ENCODE measurements around the gene LRRC8A.

LRRC8A gene

DNA sequence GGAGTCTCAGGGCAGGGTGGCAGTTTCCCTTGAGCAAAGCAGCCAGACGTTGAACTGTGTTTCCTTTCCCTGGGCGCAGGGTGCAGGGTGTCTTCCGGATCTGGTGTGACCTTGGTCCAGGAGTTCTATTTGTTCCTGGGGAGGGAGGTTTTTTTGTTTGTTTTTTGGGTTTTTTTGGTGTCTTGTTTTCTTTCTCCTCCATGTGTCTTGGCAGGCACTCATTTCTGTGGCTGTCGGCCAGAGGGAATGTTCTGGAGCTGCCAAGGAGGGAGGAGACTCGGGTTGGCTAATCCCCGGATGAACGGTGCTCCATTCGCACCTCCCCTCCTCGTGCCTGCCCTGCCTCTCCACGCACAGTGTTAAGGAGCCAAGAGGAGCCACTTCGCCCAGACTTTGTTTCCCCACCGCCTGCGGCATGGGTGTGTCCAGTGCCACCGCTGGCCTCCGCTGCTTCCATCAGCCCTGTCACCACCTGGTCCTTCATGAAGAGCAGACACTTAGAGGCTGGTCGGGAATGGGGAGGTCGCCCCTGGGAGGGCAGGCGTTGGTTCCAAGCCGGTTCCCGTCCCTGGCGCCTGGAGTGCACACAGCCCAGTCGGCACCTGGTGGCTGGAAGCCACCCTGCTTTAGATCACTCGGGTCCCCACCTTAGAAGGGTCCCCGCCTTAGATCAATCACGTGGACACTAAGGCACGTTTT is 35.4 kb downstream of the LRRC8A start:
- Histone ChIP-seq H3K4me3 (ENCODE audit: low read length) (no peak overlapping the region), H3K9ac (ENCODE audit: low read depth, low read length) (peak overlapping the region; percentile 63), H3K4me2 (ENCODE audit: low read length) (peak overlapping the region; percentile 46), H3K27me3 (ENCODE audit: control insufficient read depth, insufficient read depth, low read length) (no peaks in the 10 kb centered on the region), H3K9me3 (replicated peaks; ENCODE audit: low read length) (no peaks in the 10 kb centered on the region), H3K4me1 (ENCODE audit: control insufficient read depth, insufficient read depth, low read length) (peaks cover 83% of the 10 kb centered on the region), H3K36me3 (ENCODE audit: insufficient read depth, low read length) (peaks cover 54% of the 10 kb centered on the region)

DNA sequence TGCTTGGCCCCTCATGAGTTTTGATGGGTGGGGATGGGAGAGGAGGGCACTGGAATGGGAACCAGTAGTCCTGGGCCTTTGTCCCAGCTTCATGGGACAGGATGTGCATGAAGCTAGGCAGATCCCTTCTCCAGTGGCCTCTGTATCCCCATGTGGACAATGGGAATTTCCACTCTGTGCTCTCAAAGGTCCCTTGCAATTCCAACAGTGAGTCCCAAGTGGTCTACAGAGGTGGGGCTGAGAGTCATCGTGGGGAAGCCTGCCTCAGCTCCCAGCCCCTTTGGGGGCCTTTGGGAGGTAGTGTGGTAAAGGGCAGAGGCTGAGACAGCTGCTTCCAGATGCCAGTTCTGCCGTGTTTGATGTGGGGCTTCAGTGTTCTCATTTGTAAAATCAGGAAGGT is 37.0 kb downstream of the LRRC8A start:
- Histone ChIP-seq H3K4me2 (ENCODE audit: low read length) (no peak overlapping the region), H3K9ac (ENCODE audit: low read depth, low read length) (no peak overlapping the region), H3K27me3 (ENCODE audit: control insufficient read depth, insufficient read depth, low read length) (no peaks in the 10 kb centered on the region), H3K36me3 (ENCODE audit: insufficient read depth, low read length) (peaks cover 44% of the 10 kb centered on the region), H3K4me1 (ENCODE audit: control insufficient read depth, insufficient read depth, low read length) (peaks cover 73% of the 10 kb centered on the region), H3K9me3 (replicated peaks; ENCODE audit: low read length) (no peaks in the 10 kb centered on the region), H3K4me3 (ENCODE audit: low read length) (no peak overlapping the region)

DNA sequence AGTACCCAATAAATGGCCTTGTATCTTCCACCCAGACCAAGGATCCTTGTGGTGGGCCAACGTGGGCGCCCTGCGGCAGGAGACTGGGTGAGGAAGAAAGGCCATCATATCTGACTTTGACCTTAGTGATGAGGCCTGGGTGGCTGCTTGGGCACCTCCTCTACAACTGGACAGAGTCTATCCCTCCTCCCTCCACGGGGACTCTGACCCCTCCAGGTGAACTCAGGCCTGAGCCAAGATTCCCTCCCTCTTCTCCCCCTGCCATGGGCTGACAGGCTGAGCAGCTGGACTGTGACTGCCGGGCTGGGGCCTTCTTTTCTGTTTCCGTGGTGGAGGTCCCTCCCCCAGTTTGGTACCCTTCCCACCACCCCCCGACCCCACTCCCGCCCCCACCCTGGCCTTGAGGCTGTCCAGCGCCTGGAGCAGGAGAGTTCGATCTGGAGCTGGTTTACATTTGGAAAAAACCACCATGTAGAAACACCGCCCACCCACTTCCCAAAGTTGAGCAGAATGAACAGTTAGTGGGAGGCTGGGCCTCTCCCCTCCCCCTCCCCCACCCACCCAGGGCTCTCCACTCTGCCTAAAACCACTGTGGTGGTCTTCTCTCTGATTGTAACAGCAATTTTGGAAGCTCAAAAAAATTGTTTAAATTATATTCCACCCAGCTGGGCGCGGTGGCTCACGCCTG is 37.6 kb downstream of the LRRC8A start:
- no peaks in the 10 kb centered on the region for H3K27me3 ChIP-seq (ENCODE audit: control insufficient read depth, insufficient read depth, low read length)
- H3K4me3 ChIP-seq (ENCODE audit: low read length) = no peak overlapping the region
- H3K4me1 ChIP-seq (ENCODE audit: control insufficient read depth, insufficient read depth, low read length) = peaks cover 67% of the 10 kb centered on the region
- H3K4me2 ChIP-seq (ENCODE audit: low read length) = no peak overlapping the region
- peaks cover 37% of the 10 kb centered on the region for H3K36me3 ChIP-seq (ENCODE audit: insufficient read depth, low read length)
- no peaks in the 10 kb centered on the region for H3K9me3 ChIP-seq (replicated peaks; ENCODE audit: low read length)
- no peak overlapping the region for H3K9ac ChIP-seq (ENCODE audit: low read depth, low read length)

DNA sequence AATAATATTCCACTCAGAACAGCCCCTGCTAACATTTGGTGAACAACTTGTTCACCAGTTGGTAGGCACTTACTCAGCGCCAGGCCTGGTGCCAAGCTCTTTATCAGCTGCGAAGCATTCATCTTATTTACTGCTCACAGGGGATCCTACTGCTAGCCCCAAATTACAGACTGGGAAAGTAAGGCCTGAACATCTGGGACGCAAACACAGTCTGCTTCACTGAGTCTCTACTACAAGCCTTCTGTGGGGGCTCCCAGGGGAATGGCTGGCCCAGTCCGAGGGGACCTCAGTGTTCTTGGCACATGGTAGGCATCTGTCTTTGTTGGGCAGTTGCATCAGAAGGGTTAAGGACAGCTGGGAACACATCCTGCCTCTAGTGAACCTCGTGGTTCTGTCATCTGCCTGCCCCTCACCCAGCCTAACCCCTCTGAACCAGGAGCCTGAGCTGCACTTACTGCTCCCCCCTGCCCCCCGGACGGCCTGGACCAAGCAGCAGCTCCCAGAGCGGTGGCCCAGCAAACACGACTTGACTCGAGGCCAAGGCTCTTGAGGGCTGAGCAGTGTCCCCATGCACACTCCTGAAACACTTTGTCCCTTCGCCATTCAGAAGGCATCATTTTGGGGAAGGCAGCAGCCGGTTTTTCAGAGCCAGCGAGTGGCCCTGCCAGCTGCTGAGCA is 38.6 kb downstream of the LRRC8A start, which contains the start of gene PHYHD1:
TSS of gene PHYHD1 (plus strand) at position 602 of the 678 bp plus-strand sequence. CDS start 1,342 bp downstream, outside the sequence.
- H3K4me3 ChIP-seq (ENCODE audit: low read length) = peak within 1 kb of the TSS; percentile 57
- H3K9ac ChIP-seq (ENCODE audit: low read depth, low read length) = peak within 1 kb of the TSS; percentile 59

DNA sequence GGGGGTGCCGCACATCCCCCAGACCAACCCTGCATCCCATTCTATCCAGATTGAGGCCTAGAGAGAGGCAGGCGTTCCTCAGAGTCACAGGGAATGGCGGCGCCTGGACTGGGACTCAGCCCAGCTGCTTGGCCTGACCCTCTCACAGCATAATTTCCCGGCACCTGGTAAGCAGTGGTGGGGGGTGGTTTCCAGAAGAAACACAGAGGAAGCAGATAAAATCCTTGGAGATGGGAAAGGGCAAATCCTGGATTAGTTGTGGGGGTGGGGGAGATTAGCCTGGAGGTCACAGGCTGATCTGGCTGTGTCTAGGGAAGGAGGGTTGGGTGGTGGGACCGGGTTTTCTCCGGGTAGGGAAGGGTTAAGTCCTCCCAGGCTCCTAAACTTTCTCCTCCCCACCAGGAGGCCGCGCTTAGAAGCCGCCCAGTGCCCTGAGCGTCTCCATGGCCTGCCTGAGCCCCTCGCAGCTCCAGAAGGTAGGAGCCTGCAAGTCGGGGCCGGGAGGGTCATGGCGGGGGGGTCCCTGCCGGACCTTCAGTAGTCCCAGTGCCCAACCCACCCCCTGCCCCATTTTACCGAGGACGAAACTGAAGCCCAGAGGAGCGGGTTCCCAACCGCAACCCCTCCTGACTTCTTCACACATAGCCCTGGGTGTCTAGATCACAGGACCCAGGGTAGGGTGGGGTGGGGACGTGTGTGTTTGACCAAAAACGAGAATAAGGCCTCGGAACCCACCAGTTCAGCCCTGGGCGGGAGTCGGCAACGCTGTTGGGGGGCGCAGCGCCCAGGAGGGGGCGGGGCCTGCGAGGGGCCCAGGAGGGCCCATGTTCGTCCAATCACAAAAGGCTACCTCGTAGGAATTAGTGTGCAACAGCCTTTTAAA is 40.2 kb downstream of the LRRC8A start:
- H3K9ac ChIP-seq (ENCODE audit: low read depth, low read length) = peak overlapping the region; percentile 59
- no peaks in the 10 kb centered on the region for H3K27me3 ChIP-seq (ENCODE audit: control insufficient read depth, insufficient read depth, low read length)
- H3K4me2 ChIP-seq (ENCODE audit: low read length) = peak overlapping the region; percentile 33
- H3K36me3 ChIP-seq (ENCODE audit: insufficient read depth, low read length) = peaks cover 19% of the 10 kb centered on the region
- no peaks in the 10 kb centered on the region for H3K9me3 ChIP-seq (replicated peaks; ENCODE audit: low read length)
- peak overlapping the region; percentile 57 for H3K4me3 ChIP-seq (ENCODE audit: low read length)
- peaks cover 44% of the 10 kb centered on the region for H3K4me1 ChIP-seq (ENCODE audit: control insufficient read depth, insufficient read depth, low read length)

More for the DNA sequence above, 38.6 kb downstream of the LRRC8A start, which contains the start of gene PHYHD1:
- no peaks in the 10 kb centered on the region for H3K27me3 ChIP-seq (ENCODE audit: control insufficient read depth, insufficient read depth, low read length)
- H3K4me1 ChIP-seq (ENCODE audit: control insufficient read depth, insufficient read depth, low read length) = peaks cover 60% of the 10 kb centered on the region
- H3K9me3 ChIP-seq (replicated peaks; ENCODE audit: low read length) = no peaks in the 10 kb centered on the region
- H3K4me2 ChIP-seq (ENCODE audit: low read length) = peak within 1 kb of the TSS; percentile 33
- peaks cover 32% of the 10 kb centered on the region for H3K36me3 ChIP-seq (ENCODE audit: insufficient read depth, low read length)

DNA sequence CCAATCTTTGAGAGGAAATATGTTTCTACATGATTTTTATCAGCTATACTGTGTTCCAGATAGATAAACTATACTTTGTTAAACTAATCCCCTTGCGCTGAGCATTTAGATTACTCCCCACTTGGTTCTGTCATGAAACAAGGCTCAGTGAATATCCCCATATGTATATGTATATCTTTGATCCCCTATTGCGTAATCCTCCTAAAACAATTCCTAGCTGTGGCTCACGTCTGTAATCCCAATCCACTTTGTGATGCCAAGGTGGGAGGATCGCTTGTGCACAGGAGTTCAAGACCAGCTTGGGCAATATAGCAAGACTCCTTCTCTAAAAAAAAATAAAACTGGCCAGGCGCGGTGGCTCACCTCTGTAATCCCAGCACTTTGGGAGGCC is 41.6 kb downstream of the LRRC8A start:
- Histone ChIP-seq H3K27me3 (ENCODE audit: control insufficient read depth, insufficient read depth, low read length) (no peaks in the 10 kb centered on the region), H3K36me3 (ENCODE audit: insufficient read depth, low read length) (peaks cover 8% of the 10 kb centered on the region), H3K4me3 (ENCODE audit: low read length) (no peak overlapping the region), H3K4me1 (ENCODE audit: control insufficient read depth, insufficient read depth, low read length) (peaks cover 38% of the 10 kb centered on the region), H3K4me2 (ENCODE audit: low read length) (no peak overlapping the region), H3K9me3 (replicated peaks; ENCODE audit: low read length) (no peaks in the 10 kb centered on the region), H3K9ac (ENCODE audit: low read depth, low read length) (no peak overlapping the region)

DNA sequence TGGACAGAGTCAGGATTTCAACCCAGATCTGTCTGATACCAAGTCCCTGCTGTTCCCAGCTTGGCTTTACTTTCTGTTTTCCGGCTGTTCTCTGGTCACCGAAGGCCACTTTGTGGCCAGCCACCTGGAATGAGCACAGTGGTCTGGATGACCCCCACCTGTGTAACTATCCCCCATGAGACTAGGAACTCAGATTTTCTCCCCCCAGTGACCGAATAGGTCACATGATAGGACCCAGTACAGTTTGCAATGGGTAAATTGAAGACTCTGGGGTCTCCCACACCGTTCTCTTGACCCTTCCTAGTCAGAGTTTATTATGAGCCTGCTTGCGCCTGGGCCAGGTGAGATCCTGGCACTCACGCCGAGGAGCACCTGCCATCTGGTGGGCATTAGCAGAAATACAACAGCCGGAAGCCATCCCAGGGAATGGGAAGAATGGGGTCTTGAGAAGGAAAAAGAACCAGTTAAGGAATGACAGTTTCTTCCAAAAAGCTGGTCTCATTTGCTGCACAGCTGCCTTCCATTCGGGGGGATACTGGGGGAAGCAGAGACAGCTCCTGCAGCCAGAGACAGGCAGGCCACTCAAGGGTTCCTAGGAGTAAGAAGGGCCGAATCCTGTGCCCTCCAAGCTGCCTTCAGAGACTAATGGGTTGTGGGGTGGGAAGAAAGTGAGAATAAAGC is 45.9 kb downstream of the LRRC8A start:
- no peak overlapping the region for H3K4me3 ChIP-seq (ENCODE audit: low read length)
- no peaks in the 10 kb centered on the region for H3K9me3 ChIP-seq (replicated peaks; ENCODE audit: low read length)
- H3K36me3 ChIP-seq (ENCODE audit: insufficient read depth, low read length) = no peaks in the 10 kb centered on the region
- no peak overlapping the region for H3K9ac ChIP-seq (ENCODE audit: low read depth, low read length)
- H3K4me1 ChIP-seq (ENCODE audit: control insufficient read depth, insufficient read depth, low read length) = peaks cover under 1% of the 10 kb centered on the region
- no peak overlapping the region for H3K4me2 ChIP-seq (ENCODE audit: low read length)
- no peaks in the 10 kb centered on the region for H3K27me3 ChIP-seq (ENCODE audit: control insufficient read depth, insufficient read depth, low read length)

DNA sequence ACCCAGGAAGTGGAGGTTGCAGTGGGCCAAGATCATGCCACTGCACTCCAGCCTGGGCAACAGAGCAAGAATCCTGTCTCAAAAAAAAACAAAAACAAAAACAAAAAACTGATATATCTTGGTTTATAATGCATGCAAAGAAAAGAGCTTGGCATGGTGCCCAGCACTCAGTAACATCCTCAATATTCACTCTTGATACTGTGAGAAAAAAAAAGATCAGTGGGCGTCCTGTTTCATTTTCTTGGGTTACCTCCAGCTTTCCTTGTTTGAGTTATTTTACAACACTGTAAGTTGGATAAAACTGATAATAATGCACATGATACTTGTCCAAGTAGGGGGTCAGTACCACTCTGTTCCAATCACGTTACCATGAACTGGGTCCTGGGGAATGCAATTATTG is 46.7 kb downstream of the LRRC8A start:
- H3K36me3 ChIP-seq (ENCODE audit: insufficient read depth, low read length) = no peaks in the 10 kb centered on the region
- no peak overlapping the region for H3K9ac ChIP-seq (ENCODE audit: low read depth, low read length)
- no peaks in the 10 kb centered on the region for H3K9me3 ChIP-seq (replicated peaks; ENCODE audit: low read length)

DNA sequence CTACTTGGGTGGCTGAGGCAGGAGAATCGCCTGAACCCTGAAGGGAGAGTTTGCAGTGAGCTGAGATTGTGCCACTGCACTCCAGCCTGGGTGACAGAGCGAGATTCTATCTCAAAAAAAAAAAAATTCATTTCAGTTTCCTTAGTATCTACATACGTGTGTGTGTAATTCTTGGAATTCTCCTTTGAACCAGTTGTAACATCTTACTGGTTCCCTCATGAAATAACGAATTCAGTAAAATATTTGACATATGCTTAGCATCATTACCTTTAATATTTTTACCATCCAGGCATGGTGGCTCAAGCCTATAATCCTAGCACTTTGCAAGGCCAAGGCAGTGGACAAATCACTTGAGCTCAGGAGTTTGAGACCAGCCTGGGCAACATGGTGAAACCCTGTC is 47.6 kb downstream of the LRRC8A start:
- H3K4me3 ChIP-seq (ENCODE audit: low read length) = no peak overlapping the region
- no peak overlapping the region for H3K9ac ChIP-seq (ENCODE audit: low read depth, low read length)
- no peaks in the 10 kb centered on the region for H3K9me3 ChIP-seq (replicated peaks; ENCODE audit: low read length)
- H3K36me3 ChIP-seq (ENCODE audit: insufficient read depth, low read length) = no peaks in the 10 kb centered on the region
- no peaks in the 10 kb centered on the region for H3K27me3 ChIP-seq (ENCODE audit: control insufficient read depth, insufficient read depth, low read length)
- no peak overlapping the region for H3K4me2 ChIP-seq (ENCODE audit: low read length)
- no peaks in the 10 kb centered on the region for H3K4me1 ChIP-seq (ENCODE audit: control insufficient read depth, insufficient read depth, low read length)

More for the DNA sequence above, 46.7 kb downstream of the LRRC8A start:
- no peak overlapping the region for H3K4me2 ChIP-seq (ENCODE audit: low read length)
- no peaks in the 10 kb centered on the region for H3K4me1 ChIP-seq (ENCODE audit: control insufficient read depth, insufficient read depth, low read length)
- no peaks in the 10 kb centered on the region for H3K27me3 ChIP-seq (ENCODE audit: control insufficient read depth, insufficient read depth, low read length)
- no peak overlapping the region for H3K4me3 ChIP-seq (ENCODE audit: low read length)

DNA sequence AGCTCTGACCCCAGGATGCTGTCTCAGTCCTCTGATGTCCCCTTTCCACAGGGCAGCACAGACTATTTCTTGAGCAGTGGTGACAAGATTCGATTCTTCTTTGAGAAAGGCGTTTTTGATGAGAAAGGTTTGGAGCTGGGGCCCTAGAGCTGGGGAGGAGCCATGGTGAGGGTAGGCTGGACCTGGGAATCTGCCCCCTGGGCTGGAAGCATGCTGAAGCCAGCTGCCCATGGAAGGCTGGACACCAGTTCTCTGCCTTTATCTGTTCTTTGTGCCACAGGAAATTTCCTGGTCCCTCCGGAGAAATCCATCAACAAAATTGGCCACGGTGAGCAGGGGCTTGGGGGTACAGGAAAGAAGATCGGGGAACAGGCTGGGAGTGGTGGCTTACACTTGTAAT is 51.8 kb downstream of the LRRC8A start:
- no peaks in the 10 kb centered on the region for H3K9me3 ChIP-seq (replicated peaks; ENCODE audit: low read length)
- H3K4me1 ChIP-seq (ENCODE audit: control insufficient read depth, insufficient read depth, low read length) = no peaks in the 10 kb centered on the region
- H3K9ac ChIP-seq (ENCODE audit: low read depth, low read length) = no peak overlapping the region
- H3K4me2 ChIP-seq (ENCODE audit: low read length) = no peak overlapping the region
- no peaks in the 10 kb centered on the region for H3K27me3 ChIP-seq (ENCODE audit: control insufficient read depth, insufficient read depth, low read length)
- H3K36me3 ChIP-seq (ENCODE audit: insufficient read depth, low read length) = no peaks in the 10 kb centered on the region
- H3K4me3 ChIP-seq (ENCODE audit: low read length) = no peak overlapping the region

All from skeletal muscle satellite cell (primary cell).